A549 (cell line): ENCODE data around the gene SNX15. TPM values are rescaled to one million over a fixed set of nuclear protein-coding genes. Genes with fewer than 3 reads are reported as not detected.
A peak's percentile ranks its signal among the peaks of the same experiment; 100 is the strongest.

Experiments
- ATAC-seq, 2 experiments: fragments of 200-7000 bp in 1 of 2; fragments of >200 bp in 1 of 2; cut with Nextera tagmentation in 1 of 2; cut with Tn5 transposase in 1 of 2; 3 replicates each; pipeline versions ENCODE4 v1.8.0 to v1.9.1; 2018 to 2020; ENCODE audit warnings: mild to moderate bottlenecking in 1 of 2, moderate library complexity in 1 of 2
- CTCF ChIA-PET: fragments of 300-600 bp; sonication (Branson Sonifier 250); formaldehyde crosslinking; extraction: SDS; loops from one replicate; lab custom pipeline; 2021; ENCODE audit warnings: antibody characterized with exemption, inconsistent platforms; lab: Yijun Ruan, JAX
- POLR2A ChIA-PET: fragments of 350-600 bp; formaldehyde crosslinking; extraction: SDS; loops from one replicate; lab custom pipeline; 2021; ENCODE audit warnings: antibody characterized with exemption, inconsistent platforms; lab: Yijun Ruan, JAX
- DNase-seq, 2 experiments: peaks; one replicate each; pipeline versions ENCODE4 v3.0.0 to v3.0.0-alpha.2; 2011 to 2016; ENCODE audit warnings: low read depth in 1 of 2, low spot score in 1 of 2
- FAIRE-seq: peaks from 2 replicates; lab custom pipeline; 2011; peaks lifted over from hg19 to GRCh38; lab: Jason Lieb, UNC
- H3K27ac ChIP-seq, 2 experiments: fragments of >200 bp; sonication (Bioruptor Twin); formaldehyde crosslinking; 3 replicates each; pipeline ENCODE4 v1.5.1; 2016 to 2017
- H3K4me1 ChIP-seq: fragments of >200 bp; sonication (Bioruptor Twin); formaldehyde crosslinking; 3 replicates; pipeline ENCODE4 v1.6.1; 2016
- H3K4me2 ChIP-seq: fragments of >200 bp; sonication (Bioruptor Twin); formaldehyde crosslinking; 3 replicates; pipeline ENCODE4 v1.6.1; 2016
- H3K4me3 ChIP-seq: fragments of >200 bp; sonication (Bioruptor Twin); formaldehyde crosslinking; 3 replicates; pipeline ENCODE4 v1.5.1; 2016
- H3K9me3 ChIP-seq: fragments of >200 bp; sonication (Bioruptor Twin); formaldehyde crosslinking; 3 replicates; pipeline ENCODE4 v1.6.1; 2016
- BHLHE40 ChIP-seq: IDR thresholded peaks from 2 replicates; pipeline ENCODE4 v1.6.1; 2012; ENCODE audit warnings: low read depth, low read length, inconsistent platforms
- CBX8 ChIP-seq: fragments of 200-600 bp; sonication (generic); IDR thresholded peaks from 2 replicates; pipeline ENCODE4 v1.6.1; 2016
- CEBPB ChIP-seq, 2 experiments: fragments of >200 bp in 1 of 2; sonication (Bioruptor Twin) in 1 of 2; formaldehyde crosslinking in 1 of 2; IDR thresholded peaks; 2 replicates each; pipeline ENCODE4 v1.6.1; 2012 to 2016
- CHD2 ChIP-seq: fragments of 150-350 bp; IDR thresholded peaks from 2 replicates; pipeline ENCODE4 v1.6.1; 2014; ENCODE audit warnings: low read length; ENCODE audit not compliant: partially characterized antibody
- EHF ChIP-seq: fragments of 250-450 bp; sonication (Bioruptor Pico); IDR thresholded peaks from 2 replicates; pipeline ENCODE4 v1.5.0; 2020; ENCODE audit warnings: mild to moderate bottlenecking
- EP300 ChIP-seq, 2 experiments: fragments of >200 bp; sonication (Bioruptor Twin); formaldehyde crosslinking; IDR thresholded peaks; 2 replicates in 1 of 2; 3 replicates in 1 of 2; pipeline ENCODE4 v1.6.1; 2016 to 2017
- FOSB ChIP-seq: fragments of 250-450 bp; sonication (Bioruptor Pico); IDR thresholded peaks from 2 replicates; pipeline ENCODE4 v1.5.0; 2020; ENCODE audit warnings: mild to moderate bottlenecking, moderate library complexity
- FOSL2 ChIP-seq, 2 experiments: fragments of 450-650 bp in 1 of 2; fragments of >200 bp in 1 of 2; sonication (Bioruptor Twin) in 1 of 2; formaldehyde crosslinking; IDR thresholded peaks; 2 replicates each; pipeline versions ENCODE4 v1.5.0 to v1.6.1; 2016 to 2020; ENCODE audit warnings: mild to moderate bottlenecking in 1 of 2, moderate library complexity in 1 of 2
- FOXS1 ChIP-seq: fragments of 250-450 bp; sonication (Bioruptor Pico); IDR thresholded peaks from 2 replicates; pipeline ENCODE4 v1.5.0; 2020; ENCODE audit warnings: mild to moderate bottlenecking, moderate library complexity
- HDAC2 ChIP-seq: fragments of 200-600 bp; sonication (generic); IDR thresholded peaks from 2 replicates; pipeline ENCODE4 v1.6.1; 2016
- HOXB5 ChIP-seq: fragments of 250-450 bp; sonication (Bioruptor Pico); IDR thresholded peaks from 2 replicates; pipeline ENCODE4 v1.5.0; 2020; ENCODE audit warnings: mild to moderate bottlenecking, moderate library complexity
- JUN ChIP-seq, 2 experiments: fragments of >200 bp; sonication (Bioruptor Twin); formaldehyde crosslinking; IDR thresholded peaks; 2 replicates in 1 of 2; 3 replicates in 1 of 2; pipeline ENCODE4 v1.6.1; 2016 to 2017
- MAFK ChIP-seq: fragments of 450-650 bp; IDR thresholded peaks from 2 replicates; pipeline ENCODE4 v1.6.1; 2014; ENCODE audit not compliant: partially characterized antibody
- MAX ChIP-seq: IDR thresholded peaks from 2 replicates; pipeline ENCODE4 v1.6.1; 2012
- NPAS2 ChIP-seq: fragments of 250-450 bp; sonication (Bioruptor Pico); IDR thresholded peaks from 2 replicates; pipeline ENCODE4 v1.8.0; 2022; ENCODE audit warnings: mild to moderate bottlenecking, moderate library complexity, borderline replicate concordance
- PBX3 ChIP-seq: IDR thresholded peaks from 2 replicates; pipeline ENCODE4 v1.6.1; 2012
- PHF8 ChIP-seq: fragments of 200-600 bp; sonication (generic); IDR thresholded peaks from 2 replicates; pipeline ENCODE4 v1.6.1; 2016; ENCODE audit warnings: low read depth, mild to moderate bottlenecking, antibody characterized with exemption, moderate library complexity, borderline replicate concordance
- POLR2AphosphoS2 ChIP-seq: conservative IDR thresholded peaks from 2 replicates; pipeline ENCODE4 v1.6.1; 2012; ENCODE audit warnings: low read length, improper control_type of control experiment, inconsistent platforms
- RAD21 ChIP-seq, 2 experiments: fragments of >200 bp in 1 of 2; sonication (Bioruptor Twin) in 1 of 2; formaldehyde crosslinking in 1 of 2; IDR thresholded peaks in 1 of 2; conservative IDR thresholded peaks in 1 of 2; 2 replicates in 1 of 2; 3 replicates in 1 of 2; pipeline ENCODE4 v1.6.1; 2012 to 2018; ENCODE audit warnings: inconsistent platforms in 1 of 2
- REST ChIP-seq: fragments of 200-600 bp; sonication (generic); IDR thresholded peaks from 2 replicates; pipeline ENCODE4 v1.6.1; 2016; ENCODE audit warnings: antibody characterized with exemption, mild to moderate bottlenecking, moderate library complexity
- RFX5 ChIP-seq: fragments of 450-650 bp; IDR thresholded peaks from 2 replicates; pipeline ENCODE4 v1.7.1; 2014; ENCODE audit warnings: antibody characterized with exemption, mild to moderate bottlenecking, moderate library complexity
- SREBF2 ChIP-seq: fragments of 450-650 bp; IDR thresholded peaks from 2 replicates; pipeline ENCODE4 v1.6.1; 2014; ENCODE audit warnings: mild to moderate bottlenecking, moderate library complexity
- TFCP2L1 ChIP-seq: fragments of 250-450 bp; sonication (Bioruptor Pico); IDR thresholded peaks from 2 replicates; pipeline ENCODE4 v1.5.0; 2021; ENCODE audit warnings: mild to moderate bottlenecking
- TP53 ChIP-seq: fragments of 250-450 bp; sonication (Bioruptor Pico); IDR thresholded peaks from 2 replicates; pipeline ENCODE4 v1.5.0; 2021; ENCODE audit warnings: mild to moderate bottlenecking, moderate library complexity
- ZC3H11A ChIP-seq: fragments of 450-650 bp; IDR thresholded peaks from 2 replicates; pipeline ENCODE4 v1.6.1; 2014; ENCODE audit warnings: antibody characterized with exemption, mild to moderate bottlenecking
- WGBS: methylation state at CpG from one replicate; pipeline ENCODE4 v1.1.6; 2017; ENCODE audit errors: missing lambda C conversion rate; 5-methylcytosine and 5-hydroxymethylcytosine counted together
- polyA plus RNA-seq, 4 experiments: library from polyadenylated mRNA; depleted of rRNA in 3 of 4; stranded (reverse); fragments of >200 nt; fragmentation: RNase III in 1 of 4; extraction: RNeasy Plus Mini Kit Qiagen cat#74134 plus additional on column Dnase treatment in 1 of 4; gene quantifications; 2 replicates in 3 of 4; 3 replicates in 1 of 4; pipeline ENCODE4 v1.2.3, GENCODE V29; 2011 to 2017
- TF ChIP-seq, protein P1 (sequence below): fragments of >200 bp; sonication (Bioruptor Twin); formaldehyde crosslinking; IDR thresholded peaks from 3 replicates; pipeline ENCODE4 v1.6.1; 2016

SNX15 gene
- polyA plus RNA-seq, 2 of the 4 experiments (the other 2 are of a cell fraction) = 13.4 to 17.0 TPM

DNA sequence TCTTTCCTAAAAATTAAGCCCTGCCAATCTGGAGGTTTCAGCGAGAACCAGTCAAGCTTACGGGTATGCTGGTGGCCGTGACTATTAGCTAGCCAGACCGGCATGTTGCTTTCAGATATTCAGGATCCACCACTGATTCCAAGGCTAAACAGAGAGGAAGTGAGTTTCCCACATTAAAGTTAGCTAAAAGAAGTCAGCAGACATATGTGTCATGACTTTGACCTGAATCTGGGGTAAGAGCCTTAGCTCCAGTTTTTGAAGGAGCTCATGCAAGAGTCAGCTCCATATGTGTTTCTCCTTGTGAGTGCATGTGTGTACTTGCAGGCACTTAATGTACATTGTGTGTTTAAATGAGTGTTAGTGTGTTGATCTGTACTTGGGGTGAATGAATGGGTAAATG lies 58.2 kb downstream of the SNX15 start:
- ATAC-seq (no peak), DNase-seq (no peak), FAIRE-seq (no peak)
- H3K4me3 ChIP-seq = no peak overlapping the region
- WGBS = 93% methylated on average over 4 of the region's 4 CpGs
- ChIA-PET CTCF (interaction anchor here (0.7 to 2.4 kb wide), 7 partner anchors 8 to 72 kb away, joined by 3 to 9 read pairs (median 6); partner anchors contain the start of genes ARL2, VPS51 and ZNHIT2), POLR2A (no interaction called here)
- no peak overlapping the region for H3K27ac ChIP-seq
- peaks cover 26% of the 10 kb centered on the region for H3K4me1 ChIP-seq
- TF ChIP-seq PBX3 (no peak), POLR2AphosphoS2 (no peak), EHF (CRISPR knock-in tag) (no peak), FOSB (no peak), RAD21 (conservative IDR thresholded peaks at IDR 0.05 in 1 of 2, IDR thresholded peaks at IDR 0.05 in 1 of 2) (no peak), JUN (IDR thresholded peaks at IDR 0.05) (no peak), PHF8 (no peak), BHLHE40 (no peak), SREBF2 (no peak), TP53 (no peak), CEBPB (IDR thresholded peaks at IDR 0.05) (no peak), ZC3H11A (no peak), CBX8 (no peak), FOXS1 (CRISPR knock-in tag) (no peak), MAFK (no peak), CHD2 (no peak), TFCP2L1 (CRISPR knock-in tag) (no peak), EP300 (IDR thresholded peaks at IDR 0.05) (no peak), NPAS2 (CRISPR knock-in tag) (no peak)
- TF ChIP-seq, protein P1, sequence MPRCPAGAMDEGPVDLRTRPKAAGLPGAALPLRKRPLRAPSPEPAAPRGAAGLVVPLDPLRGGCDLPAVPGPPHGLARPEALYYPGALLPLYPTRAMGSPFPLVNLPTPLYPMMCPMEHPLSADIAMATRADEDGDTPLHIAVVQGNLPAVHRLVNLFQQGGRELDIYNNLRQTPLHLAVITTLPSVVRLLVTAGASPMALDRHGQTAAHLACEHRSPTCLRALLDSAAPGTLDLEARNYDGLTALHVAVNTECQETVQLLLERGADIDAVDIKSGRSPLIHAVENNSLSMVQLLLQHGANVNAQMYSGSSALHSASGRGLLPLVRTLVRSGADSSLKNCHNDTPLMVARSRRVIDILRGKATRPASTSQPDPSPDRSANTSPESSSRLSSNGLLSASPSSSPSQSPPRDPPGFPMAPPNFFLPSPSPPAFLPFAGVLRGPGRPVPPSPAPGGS = no peak
- H3K4me2 ChIP-seq = peak overlapping the region; percentile 97
- no peaks in the 10 kb centered on the region for H3K9me3 ChIP-seq

- Histone ChIP-seq H3K27ac (no peak overlapping the region), H3K4me3 (no peak overlapping the region), H3K9me3 (no peaks in the 10 kb centered on the region), H3K4me1 (peaks cover 23% of the 10 kb centered on the region), H3K4me2 (no peak overlapping the region)
- ChIA-PET CTCF (interaction anchor here (1.0 to 4.7 kb wide), 5 partner anchors 8 to 74 kb away, joined by 3 to 30 read pairs (median 7); partner anchors contain the start of genes TM7SF2, VPS51 and ZNHIT2), POLR2A (no interaction called here)
- TF ChIP-seq FOSL2 (IDR thresholded peaks at IDR 0.05) (no peak), FOSL2 (CRISPR knock-in tag; IDR thresholded peaks at IDR 0.05) (no peak), REST (no peak), RFX5 (no peak), MAX (no peak), HDAC2 (no peak), HOXB5 (CRISPR knock-in tag) (no peak), CBX8 (no peak)
- FAIRE-seq (no peak), DNase-seq (no peak), ATAC-seq (no peak)
- 97% methylated on average over 8 of the region's 9 CpGs for WGBS
Observed at GRCh38 chr11:65086809-65087208, 59.6 kb downstream of the SNX15 start.
